M059J (cell line): ENCODE measurements around the gene CCZ1. TPM values are rescaled to one million over a fixed set of nuclear protein-coding genes. Genes with fewer than 3 reads are reported as not detected.
"Not testable (repeated sequence)": the region's sequence is repeated elsewhere in the genome, so short reads cannot be mapped to it uniquely, and the experiment has no call there.

Source experiments
- DNase-seq: peaks from one replicate; pipeline ENCODE4 v3.0.0-alpha.2; 2012; ENCODE audit warnings: low read depth
- total RNA-seq: library from RNA; depleted of rRNA; stranded (reverse); fragments of >200 nt; shearing (Covaris generic); gene quantifications from 2 replicates; pipeline ENCODE4 v1.2.3, GENCODE V29; 2014; rRNA removed

CCZ1 gene
- total RNA-seq = 92.8 and 114 TPM in 2 replicates

DNA sequence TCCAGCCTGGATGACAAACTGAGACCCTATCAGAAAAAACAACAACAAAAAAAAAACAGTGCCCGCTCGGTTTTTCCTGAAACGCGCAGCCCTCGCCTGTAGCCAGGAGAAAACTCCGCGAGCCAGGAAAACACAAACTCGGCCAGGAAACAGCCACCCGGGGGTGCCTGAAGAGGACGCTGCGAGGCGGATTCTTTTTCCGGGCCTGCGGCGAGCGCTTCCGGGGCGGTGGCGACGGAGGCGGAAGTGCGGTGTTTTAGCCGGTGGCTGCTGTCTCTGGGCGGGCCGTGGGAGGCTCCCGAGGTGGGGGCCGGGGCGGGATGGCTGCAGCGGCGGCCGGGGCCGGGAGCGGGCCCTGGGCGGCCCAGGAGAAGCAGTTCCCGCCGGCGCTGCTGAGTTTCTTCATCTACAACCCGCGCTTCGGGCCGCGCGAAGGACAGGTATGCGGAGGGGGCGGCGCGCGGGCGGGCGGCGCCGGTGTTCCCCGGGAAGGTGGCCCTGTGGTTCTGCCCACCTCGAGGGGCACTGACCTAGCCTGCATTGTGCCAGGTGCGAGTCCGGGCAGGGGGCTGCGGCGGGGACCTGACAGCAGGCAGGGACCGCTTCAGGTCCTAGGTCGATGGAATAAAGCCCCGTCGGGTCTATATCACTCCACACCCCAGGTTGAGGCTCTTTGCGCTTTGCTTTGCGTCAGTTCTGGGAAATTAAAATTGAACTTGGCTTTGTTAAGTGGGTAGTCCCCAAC, at the start of gene CCZ1:
Gene CCZ1, plus strand, starts transcription at position 254 of the 745 bp plus-strand sequence. Its CDS starts 67 bp downstream, at position 321.
- peak; percentile 51 for DNase-seq

DNA sequence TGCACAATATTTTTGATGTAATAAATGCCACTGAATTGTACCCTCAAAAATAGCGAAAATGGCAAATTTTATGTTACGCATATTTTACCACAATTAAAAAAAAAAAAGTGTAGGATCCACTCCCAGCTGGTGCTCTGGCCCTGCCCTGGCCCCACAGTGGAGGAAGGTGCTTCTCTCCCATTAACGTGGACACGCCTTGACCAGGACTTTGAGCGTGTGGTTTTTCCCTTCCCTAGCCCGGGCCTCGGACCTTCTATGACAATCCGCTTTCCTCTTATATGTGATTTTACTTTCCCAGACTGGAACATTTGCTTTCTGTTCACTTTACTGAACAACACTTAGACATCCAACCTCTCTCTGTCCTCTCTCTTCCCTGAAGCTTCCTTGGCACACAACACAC, 47.6 kb upstream of the CCZ1 start:
- DNase-seq = no peak

DNA sequence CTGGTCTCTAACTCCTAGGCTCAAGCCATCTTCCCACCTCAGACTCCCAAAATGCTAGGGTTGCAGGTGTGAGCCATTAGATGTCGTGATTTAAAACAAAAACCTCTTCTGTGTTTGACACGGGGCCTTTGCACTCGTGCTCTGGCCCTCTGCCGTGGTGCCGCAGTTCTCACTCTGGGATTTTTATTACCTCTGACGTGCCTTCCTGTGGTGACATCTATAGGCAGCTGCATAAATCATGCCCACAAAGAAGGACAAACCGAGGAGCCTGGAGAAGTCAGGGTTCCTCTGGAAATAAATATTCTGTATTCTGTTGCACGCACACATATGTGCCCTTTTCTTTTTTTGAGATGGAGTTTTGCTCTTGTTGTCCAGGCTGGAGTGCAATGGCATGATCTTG, 43.8 kb upstream of the CCZ1 start:
- DNase-seq = no peak

DNA sequence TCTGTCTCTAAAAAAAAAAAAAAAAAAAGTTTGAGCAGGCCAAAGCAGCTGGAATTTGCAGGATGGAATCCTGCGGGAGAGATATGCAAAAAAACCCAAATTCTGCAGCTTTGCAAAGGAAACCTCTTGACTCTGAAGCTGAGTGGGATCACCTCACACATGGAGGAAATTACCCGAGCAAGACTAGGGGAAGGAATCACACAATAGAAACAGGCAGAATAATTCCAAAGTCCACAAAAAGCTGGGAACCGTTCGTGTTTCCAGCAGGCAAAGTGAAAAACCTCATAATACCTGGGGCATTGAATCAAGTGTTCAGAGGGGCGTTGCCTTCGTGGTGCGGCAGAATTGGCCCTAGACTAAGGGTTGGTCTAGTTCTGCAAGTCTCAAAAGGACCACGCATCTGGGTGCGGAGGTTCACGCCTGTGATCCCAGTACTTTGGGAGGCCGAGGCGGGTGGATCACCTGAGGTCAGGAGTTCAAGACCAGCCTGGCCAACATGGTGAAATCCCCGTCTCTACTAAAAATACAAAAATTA, 41.4 kb upstream of the CCZ1 start:
- DNase-seq = not testable (repeated sequence)

DNA sequence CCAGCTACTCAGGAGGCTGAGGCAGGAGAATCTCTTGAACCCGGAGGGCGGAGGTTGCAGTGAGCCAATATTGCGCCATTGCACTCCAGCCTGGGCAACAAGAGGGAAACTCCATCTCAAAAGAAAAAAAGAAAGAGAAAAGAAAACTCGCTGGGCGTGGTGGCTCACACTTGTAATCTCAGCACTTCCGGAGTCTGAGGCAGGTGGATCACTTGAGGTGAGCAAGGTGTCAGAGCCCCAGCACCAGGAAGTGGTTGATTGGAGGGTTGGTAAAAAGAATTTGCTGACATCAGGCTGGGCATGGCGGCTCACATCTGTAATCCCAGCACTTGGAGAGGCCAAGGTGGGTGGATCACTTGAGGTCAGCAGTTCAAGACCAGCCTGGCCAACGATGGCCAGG, 40.0 kb upstream of the CCZ1 start:
- DNase-seq = not testable (repeated sequence)

DNA sequence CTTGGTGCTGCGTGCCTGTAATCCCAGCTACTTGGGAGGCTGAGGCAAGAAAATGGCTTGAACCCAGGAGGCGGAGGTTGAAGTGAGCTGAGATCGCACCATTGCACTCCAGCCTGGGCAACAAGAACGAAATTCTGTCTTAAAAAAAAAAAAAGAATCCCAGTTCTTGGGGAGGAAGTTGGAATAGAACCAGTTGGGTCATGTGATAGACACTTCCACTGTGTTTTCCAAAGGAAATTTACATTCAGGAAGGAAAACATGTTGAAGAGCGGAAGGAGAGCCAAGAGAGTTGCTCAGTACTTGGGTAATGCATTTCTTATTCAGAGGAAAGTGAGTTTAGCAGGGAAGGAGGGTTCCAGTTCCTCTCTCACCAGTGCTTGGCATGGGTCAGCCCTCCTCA, 37.3 kb upstream of the CCZ1 start:
- not testable (repeated sequence) for DNase-seq

DNA sequence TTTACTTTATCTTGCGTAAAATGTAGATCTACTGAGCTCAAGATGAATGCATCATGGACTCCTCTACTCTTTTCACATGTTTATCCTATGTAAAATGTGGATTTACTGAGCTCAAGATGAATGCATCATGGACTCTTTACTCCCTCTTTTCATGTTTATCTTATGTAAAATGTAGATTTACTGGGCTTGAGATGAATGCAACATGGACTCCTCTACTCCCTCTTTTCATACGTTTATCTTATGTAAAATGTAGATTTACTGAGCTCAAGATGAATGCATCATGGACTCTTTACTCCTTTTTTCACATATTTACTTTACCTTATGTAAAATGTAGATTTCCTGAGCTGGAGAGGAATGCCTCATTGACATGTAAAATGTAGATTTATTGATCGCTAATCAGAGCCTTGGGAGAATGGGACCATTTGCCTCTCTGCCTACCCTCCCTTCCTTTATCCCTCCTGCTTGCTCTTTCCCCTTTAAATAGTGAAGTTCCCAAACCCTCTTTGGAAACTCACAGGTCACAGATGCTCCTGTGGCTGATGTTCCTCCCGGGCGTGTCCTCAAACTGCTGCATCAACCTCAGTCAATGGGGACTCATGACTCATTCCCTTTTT, 35.7 kb upstream of the CCZ1 start:
- not testable (repeated sequence) for DNase-seq

DNA sequence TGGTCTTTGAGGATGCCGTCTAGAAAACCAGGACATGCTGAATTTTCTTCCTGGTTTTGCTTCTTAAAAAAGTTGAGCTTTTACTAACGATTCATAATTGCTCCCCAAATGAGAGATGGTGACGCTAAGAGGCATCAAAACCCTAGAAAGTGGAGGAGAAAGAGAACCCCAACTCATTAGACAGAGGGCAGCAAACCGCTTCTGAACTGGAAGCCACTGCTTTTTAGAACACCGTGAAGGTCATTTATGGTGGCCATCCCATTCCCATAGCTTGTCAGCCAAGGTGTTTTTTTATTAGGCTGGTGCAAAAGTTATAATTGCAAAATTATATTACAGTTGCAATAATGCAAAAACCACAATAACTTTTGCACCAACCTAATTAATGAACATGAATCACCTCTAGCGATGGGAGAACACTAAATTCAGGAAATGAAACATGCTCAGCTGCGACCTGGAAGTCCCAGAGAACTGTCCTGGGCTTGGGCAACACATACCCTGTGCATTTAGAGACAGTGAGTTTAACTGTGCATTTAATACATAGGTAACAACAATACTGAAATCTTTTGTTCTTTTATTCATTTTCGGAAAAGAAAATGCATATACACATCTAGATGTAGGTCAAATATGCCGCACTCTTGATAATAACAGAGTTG, 33.1 kb upstream of the CCZ1 start:
- DNase-seq = not testable (repeated sequence)

DNA sequence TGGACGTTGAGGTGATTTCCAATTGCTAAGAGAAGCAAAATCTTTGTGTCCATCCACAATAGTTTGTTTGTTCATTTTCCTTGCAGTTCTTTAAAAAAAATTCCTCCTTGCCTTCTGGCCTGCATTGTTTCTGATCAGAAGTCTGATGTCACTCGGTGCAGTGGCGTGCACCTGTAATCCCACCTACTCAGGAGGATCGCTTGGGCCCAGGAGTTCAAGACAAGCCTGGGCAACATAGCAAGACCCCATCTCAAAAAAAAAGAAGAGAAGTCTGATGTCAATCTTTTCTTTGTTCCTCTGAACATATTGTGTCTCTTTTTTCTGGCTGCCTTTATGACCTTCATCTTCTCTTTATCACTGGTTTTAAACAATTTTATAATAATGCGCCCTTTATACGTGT, 31.5 kb upstream of the CCZ1 start:
- no peak for DNase-seq

DNA sequence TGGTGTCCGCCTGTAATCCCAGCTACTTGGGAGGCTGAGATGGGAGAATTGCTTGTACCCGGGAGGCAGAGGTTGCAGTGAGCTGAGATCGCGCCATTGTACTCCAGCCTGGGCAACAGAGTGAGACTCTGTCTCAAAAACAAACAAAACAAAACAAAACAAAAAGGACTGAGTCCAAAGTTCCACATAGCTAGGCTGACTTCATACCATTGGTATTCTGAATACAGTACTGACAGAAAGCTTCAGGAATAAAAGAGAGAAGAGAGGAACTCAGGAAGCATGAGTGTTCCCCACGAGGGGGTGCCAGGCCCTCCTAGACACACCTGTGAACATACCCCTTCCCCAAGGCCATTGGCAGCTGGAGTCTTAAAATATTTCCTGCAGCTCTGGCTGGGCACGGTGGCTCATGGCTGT, 29.6 kb upstream of the CCZ1 start:
- peak; percentile 36 for DNase-seq

DNA sequence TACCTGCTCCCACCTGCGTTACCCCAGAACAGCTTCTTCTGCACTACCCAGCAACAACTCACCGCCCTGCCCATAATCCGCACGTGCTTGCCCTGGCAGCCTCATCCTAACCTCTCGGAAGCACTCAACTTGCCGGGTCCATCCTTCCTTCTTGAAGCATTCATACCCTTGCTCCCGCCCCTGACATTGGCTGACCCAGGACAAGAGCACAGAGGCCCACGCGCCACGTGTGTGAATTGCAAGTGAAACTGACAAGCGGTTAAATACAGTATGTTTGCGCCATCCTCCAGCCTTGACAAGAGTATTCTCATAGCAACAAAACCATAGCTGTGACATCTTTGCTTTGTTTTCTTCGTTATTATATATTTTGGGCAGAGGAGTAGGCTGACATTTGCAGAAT, 28.8 kb upstream of the CCZ1 start:
- DNase-seq = no peak

DNA sequence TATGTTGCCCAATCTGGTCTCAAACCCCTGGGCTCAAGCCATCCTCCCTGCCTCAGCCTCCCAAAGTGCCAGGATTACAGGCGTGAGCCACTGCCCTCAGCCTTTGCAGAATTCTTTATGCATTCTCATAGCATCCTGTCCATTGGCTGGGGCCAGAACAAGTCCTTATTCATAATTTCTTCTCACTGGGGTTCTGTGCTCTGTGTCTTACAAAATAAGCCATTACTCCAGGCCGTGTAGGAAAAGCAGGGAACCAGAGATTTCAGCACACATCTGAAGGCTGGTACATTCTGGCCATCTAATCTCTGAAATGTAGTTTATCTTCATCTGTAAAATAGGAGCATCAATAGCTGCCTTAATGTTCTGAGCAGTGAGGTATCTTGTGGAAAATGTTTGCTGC, 28.2 kb upstream of the CCZ1 start:
- DNase-seq = no peak

DNA sequence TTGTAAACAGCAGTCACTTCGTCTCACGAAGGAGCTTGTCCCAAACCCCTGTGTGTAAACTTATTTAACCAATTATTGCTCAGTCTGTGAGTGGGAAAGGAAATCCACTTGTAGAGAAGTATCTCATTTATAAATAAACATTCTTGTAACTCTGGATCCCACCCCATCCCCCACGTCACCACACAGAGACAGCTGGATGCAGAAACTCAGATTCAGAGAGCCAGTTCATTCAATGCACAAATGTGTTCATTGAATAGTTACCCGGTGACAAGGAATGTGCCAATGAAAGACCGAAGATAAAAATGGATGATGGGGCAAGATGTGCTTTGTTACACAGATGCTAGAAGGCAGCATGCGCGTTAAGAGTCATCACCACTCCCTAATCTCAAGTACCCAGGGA, 26.2 kb upstream of the CCZ1 start:
- no peak for DNase-seq

DNA sequence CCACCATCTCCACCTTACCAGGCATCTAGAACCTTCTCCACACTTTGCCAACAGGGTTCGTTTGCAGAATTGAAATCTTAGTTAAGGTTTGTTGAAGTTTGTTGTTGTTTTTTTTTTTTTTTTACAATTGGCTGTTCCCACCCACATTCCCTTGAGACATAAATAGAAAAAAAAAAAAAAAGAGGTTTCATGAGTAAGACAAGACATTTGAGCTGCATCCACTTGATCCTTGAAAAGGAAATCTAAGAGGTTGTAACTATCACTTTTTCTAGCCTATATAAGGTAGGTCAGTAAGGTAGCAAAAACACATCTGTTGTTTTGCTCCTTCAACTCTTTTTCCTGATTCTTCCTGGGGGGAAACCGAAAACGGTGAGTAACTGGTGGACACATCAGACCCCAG, 18.9 kb upstream of the CCZ1 start:
- DNase-seq = not testable (repeated sequence)

DNA sequence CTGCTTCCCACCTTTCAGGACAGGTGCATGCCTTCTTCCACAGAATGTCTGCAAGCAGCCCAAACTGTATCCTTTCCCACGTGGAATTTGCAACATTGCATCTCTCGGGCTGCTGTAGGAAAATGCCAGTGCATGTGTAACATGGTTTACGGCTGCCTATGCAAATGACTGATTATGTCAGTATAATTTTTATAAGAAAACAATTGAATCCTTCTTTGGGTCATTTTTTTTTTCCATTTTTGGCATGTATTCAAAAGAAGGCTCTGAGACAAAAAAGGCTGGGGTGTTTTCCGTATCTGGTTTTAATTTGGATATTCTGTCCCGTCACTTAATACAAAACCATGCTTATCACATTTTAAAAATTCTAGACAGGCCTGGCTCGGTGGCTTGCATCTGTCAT, 18.4 kb upstream of the CCZ1 start:
- not testable (repeated sequence) for DNase-seq

DNA sequence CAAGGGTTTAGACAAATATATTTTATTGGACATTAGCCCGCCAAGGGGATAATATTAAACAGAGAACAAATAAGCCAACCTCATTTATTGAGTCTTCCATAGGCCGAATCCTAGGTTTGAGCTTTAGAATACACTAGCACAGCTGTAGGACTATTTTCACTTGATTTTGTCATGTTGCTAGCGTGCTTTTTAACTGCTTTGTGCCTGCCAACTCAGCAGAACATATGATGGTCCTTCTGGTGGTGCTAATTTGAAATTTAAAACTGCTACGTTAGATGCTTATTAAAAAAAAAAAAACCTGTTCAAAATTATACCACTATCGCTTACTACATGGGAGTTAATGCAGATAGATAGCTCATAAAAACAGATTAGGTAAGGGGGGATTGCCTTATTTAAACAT, 14.1 kb upstream of the CCZ1 start:
- DNase-seq = not testable (repeated sequence)

DNA sequence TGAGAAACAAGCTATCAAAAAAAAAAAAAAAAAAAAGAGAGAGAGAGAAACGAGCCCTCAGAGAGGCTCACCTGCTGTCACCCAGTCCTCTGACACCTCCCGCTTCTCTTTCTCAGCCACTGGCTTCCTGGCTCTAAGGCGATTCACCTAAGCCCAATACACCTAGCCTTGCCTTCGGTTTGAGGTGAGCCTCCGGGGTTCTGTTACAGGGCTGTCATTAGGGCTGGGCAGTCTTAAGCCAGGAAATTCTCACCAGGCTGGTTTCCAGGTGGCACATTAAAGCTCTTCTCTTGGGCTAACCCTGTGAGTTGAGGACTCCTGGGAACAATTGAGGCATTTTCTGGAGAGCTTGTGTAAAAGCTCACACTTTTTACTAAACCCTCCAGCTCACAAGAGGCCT, 10.5 kb upstream of the CCZ1 start:
- DNase-seq = not testable (repeated sequence)

DNA sequence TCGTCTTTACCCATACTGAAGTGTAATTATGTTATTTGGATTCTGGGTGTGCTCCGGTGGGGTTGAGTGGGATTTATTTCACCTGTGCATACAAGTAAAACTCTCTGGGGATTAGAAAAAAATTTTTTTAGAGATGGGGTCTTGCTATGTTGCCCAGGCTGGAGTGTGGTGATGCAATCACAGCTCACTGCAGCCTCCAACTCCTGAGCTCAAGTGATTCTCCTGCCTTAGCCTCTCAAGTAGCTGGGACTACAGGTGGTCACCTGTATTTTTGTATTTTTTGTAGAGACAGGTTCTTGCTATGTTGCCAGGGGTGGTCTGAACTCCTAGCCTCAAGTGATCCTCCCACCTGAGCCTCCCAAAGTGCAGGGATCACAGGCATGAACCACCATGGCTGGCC, 8.3 kb upstream of the CCZ1 start:
- DNase-seq = not testable (repeated sequence)

DNA sequence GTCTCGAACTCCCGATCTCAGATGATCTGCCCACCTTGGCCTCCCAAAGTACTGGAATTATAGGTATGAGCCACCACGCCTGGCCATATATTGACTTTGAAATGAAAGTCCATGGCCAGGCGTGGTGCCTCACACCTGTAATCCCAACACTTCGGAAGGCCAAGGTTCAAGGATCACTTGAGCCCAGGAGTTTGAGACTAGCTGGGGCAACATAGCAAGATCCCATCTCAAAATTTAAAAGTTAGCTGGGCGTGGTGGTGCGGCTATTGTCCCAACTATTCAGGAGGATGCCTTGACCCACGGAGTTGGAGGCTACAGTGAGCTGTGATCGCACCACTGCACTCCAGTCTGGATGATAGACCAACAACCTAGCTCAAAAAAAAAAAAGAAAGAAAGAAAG, 6.0 kb upstream of the CCZ1 start:
- no peak for DNase-seq

DNA sequence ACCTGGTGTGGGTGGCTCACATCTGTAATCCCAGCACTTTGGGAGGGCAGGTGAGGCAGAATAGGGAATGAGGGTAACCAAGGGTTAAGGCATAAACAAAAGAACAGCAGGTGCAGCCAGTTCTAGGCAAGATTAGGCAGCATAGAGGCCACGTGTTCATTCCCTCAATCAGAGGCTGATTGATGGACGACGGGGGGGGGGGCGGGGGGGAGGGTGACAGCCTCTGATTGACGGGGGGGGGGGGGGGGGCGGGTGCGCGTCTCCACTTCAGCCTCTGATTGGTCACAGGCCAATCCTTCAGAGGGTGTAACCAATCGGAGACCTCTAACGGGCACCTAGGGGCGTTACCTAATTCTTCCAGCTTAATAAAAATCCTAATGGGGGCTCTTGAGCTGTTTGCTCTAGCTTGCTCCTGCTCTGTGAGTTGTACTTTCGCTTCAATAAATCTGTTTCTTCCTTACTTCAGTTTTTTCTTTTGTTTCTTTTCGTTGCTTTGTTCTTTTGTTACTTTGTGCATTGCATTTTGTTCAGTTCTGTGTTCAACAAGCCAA, 1.1 kb upstream of the CCZ1 start:
- not testable (repeated sequence) for DNase-seq

DNA sequence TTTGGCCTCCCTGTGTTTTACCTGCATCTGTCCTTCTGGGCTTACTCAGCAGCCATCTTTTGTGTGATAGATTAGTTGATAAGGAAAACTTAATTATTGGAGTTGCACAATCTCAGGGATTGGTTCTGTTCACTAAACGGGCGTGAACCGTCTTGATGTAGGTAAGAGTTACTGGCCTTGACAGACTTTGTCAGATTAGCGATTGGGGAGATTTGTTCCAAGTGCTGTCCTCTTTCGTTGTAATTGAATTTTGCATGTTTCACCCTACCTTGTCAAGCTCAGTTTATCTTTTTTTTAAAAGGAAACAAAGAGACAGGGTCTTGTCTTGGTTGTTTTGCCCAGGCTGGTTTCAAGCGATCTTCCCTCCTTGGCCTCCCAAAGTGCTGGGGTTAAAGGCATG, 4.5 kb downstream of the CCZ1 start:
- not testable (repeated sequence) for DNase-seq

DNA sequence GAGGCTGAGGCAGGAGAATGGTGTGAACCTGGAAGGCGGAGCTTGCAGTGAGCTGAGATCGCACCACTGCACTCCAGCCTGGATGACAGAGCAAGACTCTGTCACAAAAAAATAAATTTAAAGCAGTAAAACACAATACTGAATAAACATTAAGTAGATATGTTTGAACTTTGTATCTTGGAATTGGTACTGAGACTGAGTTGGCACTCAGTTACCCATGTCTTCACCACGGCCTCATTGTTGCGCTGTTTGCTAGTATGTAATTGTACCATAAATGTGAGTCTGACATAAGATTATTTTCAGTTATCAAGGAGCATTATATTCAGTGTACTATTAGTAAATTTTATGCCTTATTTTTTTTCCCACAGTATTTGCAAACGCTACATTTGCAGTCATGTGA, 6.2 kb downstream of the CCZ1 start:
- DNase-seq = not testable (repeated sequence)
